HL-60 (cell line): Measurements from ENCODE around the gene PAGR1.

ENCODE experiments used
- GABPA ChIP-seq: IDR thresholded peaks from 2 replicates; pipeline ENCODE4 v1.6.1; 2012; ENCODE audit warnings: low read depth
- POLR2AphosphoS5 ChIP-seq: IDR thresholded peaks from 2 replicates; pipeline ENCODE4 v1.6.1; 2012; ENCODE audit warnings: low read depth
- SPI1 ChIP-seq: IDR thresholded peaks from 2 replicates; pipeline ENCODE4 v1.6.1; 2012; ENCODE audit warnings: low read depth, mild to moderate bottlenecking, borderline replicate concordance
- TF ChIP-seq, protein P1 (sequence below): IDR thresholded peaks from one replicate; pipeline ENCODE4 v1.5.1; 2011; ENCODE audit warnings: low read length, control low read depth, inconsistent platforms; ENCODE audit not compliant: insufficient read depth
- TF ChIP-seq, protein P2 (sequence below): IDR thresholded peaks from 2 replicates; pipeline ENCODE4 v1.6.1; 2012; ENCODE audit warnings: low read depth; ENCODE audit not compliant: insufficient replicate concordance

DNA sequence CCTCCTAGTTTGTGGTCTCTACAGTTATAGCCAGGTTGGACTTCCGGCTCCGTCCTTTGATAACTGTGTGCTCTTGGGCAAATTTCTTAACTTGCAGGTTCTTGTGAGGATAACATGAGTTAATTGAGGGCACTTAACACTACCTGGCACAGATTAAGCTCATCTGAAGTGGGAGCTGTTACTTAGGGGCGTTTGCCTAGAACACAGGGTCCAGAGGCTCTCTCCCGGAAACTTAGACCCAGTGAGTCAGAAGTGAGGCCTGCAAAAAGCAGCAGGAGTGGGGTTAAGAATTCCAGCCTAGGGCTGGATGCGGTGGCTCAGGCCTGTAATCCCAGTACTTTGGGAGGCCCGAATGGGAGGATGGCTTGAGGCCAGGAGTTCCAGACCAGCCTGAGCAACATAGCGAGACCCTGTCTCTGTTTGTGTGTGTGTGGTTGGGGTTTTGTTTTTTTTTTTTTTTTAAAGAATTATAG is 5.7 kb downstream of the PAGR1 start:
- TF ChIP-seq, protein P1, sequence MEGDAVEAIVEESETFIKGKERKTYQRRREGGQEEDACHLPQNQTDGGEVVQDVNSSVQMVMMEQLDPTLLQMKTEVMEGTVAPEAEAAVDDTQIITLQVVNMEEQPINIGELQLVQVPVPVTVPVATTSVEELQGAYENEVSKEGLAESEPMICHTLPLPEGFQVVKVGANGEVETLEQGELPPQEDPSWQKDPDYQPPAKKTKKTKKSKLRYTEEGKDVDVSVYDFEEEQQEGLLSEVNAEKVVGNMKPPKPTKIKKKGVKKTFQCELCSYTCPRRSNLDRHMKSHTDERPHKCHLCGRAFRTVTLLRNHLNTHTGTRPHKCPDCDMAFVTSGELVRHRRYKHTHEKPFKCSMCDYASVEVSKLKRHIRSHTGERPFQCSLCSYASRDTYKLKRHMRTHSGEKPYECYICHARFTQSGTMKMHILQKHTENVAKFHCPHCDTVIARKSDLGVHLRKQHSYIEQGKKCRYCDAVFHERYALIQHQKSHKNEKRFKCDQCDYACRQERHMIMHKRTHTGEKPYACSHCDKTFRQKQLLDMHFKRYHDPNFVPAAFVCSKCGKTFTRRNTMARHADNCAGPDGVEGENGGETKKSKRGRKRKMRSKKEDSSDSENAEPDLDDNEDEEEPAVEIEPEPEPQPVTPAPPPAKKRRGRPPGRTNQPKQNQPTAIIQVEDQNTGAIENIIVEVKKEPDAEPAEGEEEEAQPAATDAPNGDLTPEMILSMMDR, result no peak
- TF ChIP-seq, protein P2, sequence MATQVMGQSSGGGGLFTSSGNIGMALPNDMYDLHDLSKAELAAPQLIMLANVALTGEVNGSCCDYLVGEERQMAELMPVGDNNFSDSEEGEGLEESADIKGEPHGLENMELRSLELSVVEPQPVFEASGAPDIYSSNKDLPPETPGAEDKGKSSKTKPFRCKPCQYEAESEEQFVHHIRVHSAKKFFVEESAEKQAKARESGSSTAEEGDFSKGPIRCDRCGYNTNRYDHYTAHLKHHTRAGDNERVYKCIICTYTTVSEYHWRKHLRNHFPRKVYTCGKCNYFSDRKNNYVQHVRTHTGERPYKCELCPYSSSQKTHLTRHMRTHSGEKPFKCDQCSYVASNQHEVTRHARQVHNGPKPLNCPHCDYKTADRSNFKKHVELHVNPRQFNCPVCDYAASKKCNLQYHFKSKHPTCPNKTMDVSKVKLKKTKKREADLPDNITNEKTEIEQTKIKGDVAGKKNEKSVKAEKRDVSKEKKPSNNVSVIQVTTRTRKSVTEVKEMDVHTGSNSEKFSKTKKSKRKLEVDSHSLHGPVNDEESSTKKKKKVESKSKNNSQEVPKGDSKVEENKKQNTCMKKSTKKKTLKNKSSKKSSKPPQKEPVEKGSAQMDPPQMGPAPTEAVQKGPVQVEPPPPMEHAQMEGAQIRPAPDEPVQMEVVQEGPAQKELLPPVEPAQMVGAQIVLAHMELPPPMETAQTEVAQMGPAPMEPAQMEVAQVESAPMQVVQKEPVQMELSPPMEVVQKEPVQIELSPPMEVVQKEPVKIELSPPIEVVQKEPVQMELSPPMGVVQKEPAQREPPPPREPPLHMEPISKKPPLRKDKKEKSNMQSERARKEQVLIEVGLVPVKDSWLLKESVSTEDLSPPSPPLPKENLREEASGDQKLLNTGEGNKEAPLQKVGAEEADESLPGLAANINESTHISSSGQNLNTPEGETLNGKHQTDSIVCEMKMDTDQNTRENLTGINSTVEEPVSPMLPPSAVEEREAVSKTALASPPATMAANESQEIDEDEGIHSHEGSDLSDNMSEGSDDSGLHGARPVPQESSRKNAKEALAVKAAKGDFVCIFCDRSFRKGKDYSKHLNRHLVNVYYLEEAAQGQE, result no peak
- TF ChIP-seq SPI1 (no peak), POLR2AphosphoS5 (no peak), GABPA (no peak)
